ENCODE measurements around the gene DOCK2. TPM values are rescaled to one million over a fixed set of nuclear protein-coding genes. Genes with fewer than 3 reads are reported as not detected.

The DOCK2 gene
- total RNA-seq, 1 experiment from 2014 or later: 1.4 TPM

GRCh38 chr5:169974121-169974770 is 337.2 kb downstream of the DOCK2 start:
- Histone ChIP-seq H3K27me3 (ENCODE audit: control insufficient read depth, insufficient read depth, low read length) (no peaks in the 10 kb centered on the region), H3K36me3 (ENCODE audit: control insufficient read depth, insufficient read depth, low read length) (no peaks in the 10 kb centered on the region), H3K4me1 (ENCODE audit: control insufficient read depth, insufficient read depth, low read length) (no peaks in the 10 kb centered on the region), H3K9me3 (ENCODE audit: control insufficient read depth, insufficient read depth, low read depth, low read length) (no peaks in the 10 kb centered on the region), H3K27ac (ENCODE audit: low read length) (no peak overlapping the region), H3K4me3 (ENCODE audit: low read depth in 2 of 2, low read length in 2 of 2) (no peak overlapping the region)
- POLR2A ChIA-PET: no interaction called here
- TF ChIP-seq POLR2AphosphoS5 (IDR thresholded peaks at IDR 0.05; ENCODE audit: low read depth, low read length) (no peak), REST (IDR thresholded peaks at IDR 0.05; ENCODE audit: insufficient read depth in 1 of 2, low read depth in 2 of 2, low read length in 1 of 2) (no peak), CTCF (IDR thresholded peaks at IDR 0.05) (no peak), TCF7L2 (IDR thresholded peaks at IDR 0.05; ENCODE audit: low read depth, low read length) (no peak), SIN3A (IDR thresholded peaks at IDR 0.05; ENCODE audit: borderline replicate concordance, insufficient read depth, low read depth, low read length) (no peak)
- in situ Hi-C loops (cut with HindIII; ENCODE audit: low pct_unique_long_range_greater_than_20kb, low sequenced_read_pairs): no loop called here
- no TSS peak for BruUV-seq (replicated peaks)
- DNase-seq (ENCODE audit: low read depth, low spot score) (no peak), ATAC-seq (no peak)
- CTCF ChIA-PET: no interaction called here
- intact Hi-C loops (cut with micrococcal nuclease; ENCODE audit: unreplicated experiment): no loop called here

DNA sequence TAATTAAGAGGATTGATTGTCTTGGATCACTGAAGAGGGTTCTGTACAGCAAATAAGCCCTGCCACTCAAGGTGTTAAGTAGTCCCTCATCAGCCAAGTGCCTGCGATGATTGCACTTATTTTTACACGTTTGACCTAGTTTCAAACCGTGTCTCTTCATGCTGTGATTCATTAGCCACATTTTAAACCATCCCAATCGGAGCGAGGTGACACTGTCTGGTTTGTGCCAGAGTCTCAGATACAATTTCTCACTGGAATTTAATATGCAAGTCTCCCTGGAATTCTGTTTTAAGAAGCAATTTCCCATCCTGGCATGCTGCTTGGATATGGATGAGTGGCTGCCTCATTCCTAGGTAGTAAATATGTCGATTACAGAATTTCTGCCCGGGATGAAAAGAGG is 341.6 kb downstream of the DOCK2 start:
- no peak for DNase-seq (ENCODE audit: low read depth, low spot score)
- ATAC-seq: no peak
- no peaks in the 10 kb centered on the region for H3K27me3 ChIP-seq (ENCODE audit: control insufficient read depth, insufficient read depth, low read length)
- no peaks in the 10 kb centered on the region for H3K9me3 ChIP-seq (ENCODE audit: control insufficient read depth, insufficient read depth, low read depth, low read length)
- TF ChIP-seq TCF7L2 (IDR thresholded peaks at IDR 0.05; ENCODE audit: low read depth, low read length) (no peak), REST (IDR thresholded peaks at IDR 0.05; ENCODE audit: insufficient read depth in 1 of 2, low read depth in 2 of 2, low read length in 1 of 2) (no peak), SIN3A (IDR thresholded peaks at IDR 0.05; ENCODE audit: borderline replicate concordance, insufficient read depth, low read depth, low read length) (no peak), CTCF (IDR thresholded peaks at IDR 0.05) (no peak), POLR2AphosphoS5 (IDR thresholded peaks at IDR 0.05; ENCODE audit: low read depth, low read length) (no peak)
- ChIA-PET POLR2A (no interaction called here), CTCF (interaction anchor here (1.0 kb wide), 1 partner anchor 278 kb away, joined by 3 read pairs; no protein-coding TSS in a partner anchor)
- intact Hi-C loops (cut with micrococcal nuclease; ENCODE audit: unreplicated experiment) (no loop called here), in situ Hi-C loops (cut with HindIII; ENCODE audit: low pct_unique_long_range_greater_than_20kb, low sequenced_read_pairs) (no loop called here)
- peaks cover 12% of the 10 kb centered on the region for H3K4me1 ChIP-seq (ENCODE audit: control insufficient read depth, insufficient read depth, low read length)
- peak overlapping the region in 1 of 2 experiments; percentile 39; a peak in 1 of 4 replicates for H3K4me3 ChIP-seq (ENCODE audit: low read depth in 2 of 2, low read length in 2 of 2)
- no TSS peak for BruUV-seq (replicated peaks)
- no peak overlapping the region for H3K27ac ChIP-seq (ENCODE audit: low read length)
- H3K36me3 ChIP-seq (ENCODE audit: control insufficient read depth, insufficient read depth, low read length): no peaks in the 10 kb centered on the region
